Body of pancreas (tissue), 4 donors: ENCODE results near the gene ALDH3B2. TPM values are rescaled to one million over a fixed set of nuclear protein-coding genes. Genes with fewer than 3 reads are reported as not detected.
"Not testable (repeated sequence)": the region's sequence is repeated elsewhere in the genome, so short reads cannot be mapped to it uniquely, and the experiment has no call there.

Experiments used
- ATAC-seq: fragments of 150-250 bp; one replicate; pipeline ENCODE4 v1.9.1; 2016
- DNase-seq, 4 donors: peaks; one replicate each; pipeline ENCODE4 v3.0.0-alpha.2; 2019
- H3K27ac ChIP-seq, 4 donors: fragments of 200-600 bp; sonication (generic); 1 replicate in 3 of 4; 2 replicates in 1 of 4; pipeline versions ENCODE4 v1.5.1 to v1.6.1; 2016 to 2019; ENCODE audit warnings: mild to moderate bottlenecking in 1 of 4, mixed read lengths in 1 of 4, moderate library complexity in 1 of 4
- H3K27me3 ChIP-seq, 2 donors: fragments of 200-600 bp; sonication (generic); one replicate each; pipeline ENCODE4 v1.6.0; 2016; ENCODE audit warnings: mild to moderate bottlenecking in 1 of 2
- H3K36me3 ChIP-seq, 2 donors: fragments of 200-600 bp; sonication (generic); replicated peaks in 1 of 2; 2 replicates each; pipeline ENCODE4 v1.5.1; 2016; ENCODE audit warnings: low read depth in 2 of 2; ENCODE audit not compliant: insufficient read depth in 1 of 2
- H3K4me1 ChIP-seq: fragments of 200-600 bp; sonication (generic); one replicate; pipeline ENCODE4 v1.6.0; 2016
- H3K4me3 ChIP-seq, 2 donors: fragments of 200-600 bp; sonication (generic); 1 replicate in 1 of 2; 2 replicates in 1 of 2; pipeline ENCODE4 v1.5.1; 2016 to 2019
- H3K9me3 ChIP-seq, 3 donors: fragments of 200-600 bp; sonication (generic); 1 replicate in 2 of 3; 2 replicates in 1 of 3; pipeline ENCODE4 v1.5.1; 2016
- POLR2A ChIP-seq, 3 donors: fragments of 450-650 bp; IDR thresholded peaks; one replicate each; pipeline ENCODE4 v1.6.1; 2016; ENCODE audit warnings: antibody characterized with exemption in 3 of 3, mild to moderate bottlenecking in 2 of 3
- WGBS, 2 donors: methylation state at CpG; one replicate each; pipeline ENCODE4 v1.1.5; 2017; 5-methylcytosine and 5-hydroxymethylcytosine counted together
- intact Hi-C: fragments of 100-400 bp; cut with DNase I; formaldehyde crosslinking; loops from one replicate; pipeline ENCODE4 v1.15.1; 2023
- total RNA-seq, 2 donors: library from RNA; depleted of rRNA; stranded (reverse); fragments of >200 nt; gene quantifications; one replicate each; pipeline ENCODE4 v1.1.0, GENCODE V29; 2016
- TF ChIP-seq, protein P1 (sequence below), 7 experiments: fragments of 450-650 bp in 4 of 7; fragments of 200-600 bp in 3 of 7; sonication (generic) in 3 of 7; IDR thresholded peaks; one replicate each; pipeline ENCODE4 v1.5.1; 2016 to 2019; ENCODE audit warnings: antibody characterized with exemption in 7 of 7

Gene ALDH3B2, protein sequence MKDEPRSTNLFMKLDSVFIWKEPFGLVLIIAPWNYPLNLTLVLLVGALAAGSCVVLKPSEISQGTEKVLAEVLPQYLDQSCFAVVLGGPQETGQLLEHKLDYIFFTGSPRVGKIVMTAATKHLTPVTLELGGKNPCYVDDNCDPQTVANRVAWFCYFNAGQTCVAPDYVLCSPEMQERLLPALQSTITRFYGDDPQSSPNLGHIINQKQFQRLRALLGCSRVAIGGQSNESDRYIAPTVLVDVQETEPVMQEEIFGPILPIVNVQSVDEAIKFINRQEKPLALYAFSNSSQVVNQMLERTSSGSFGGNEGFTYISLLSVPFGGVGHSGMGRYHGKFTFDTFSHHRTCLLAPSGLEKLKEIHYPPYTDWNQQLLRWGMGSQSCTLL
- not detected for total RNA-seq

DNA sequence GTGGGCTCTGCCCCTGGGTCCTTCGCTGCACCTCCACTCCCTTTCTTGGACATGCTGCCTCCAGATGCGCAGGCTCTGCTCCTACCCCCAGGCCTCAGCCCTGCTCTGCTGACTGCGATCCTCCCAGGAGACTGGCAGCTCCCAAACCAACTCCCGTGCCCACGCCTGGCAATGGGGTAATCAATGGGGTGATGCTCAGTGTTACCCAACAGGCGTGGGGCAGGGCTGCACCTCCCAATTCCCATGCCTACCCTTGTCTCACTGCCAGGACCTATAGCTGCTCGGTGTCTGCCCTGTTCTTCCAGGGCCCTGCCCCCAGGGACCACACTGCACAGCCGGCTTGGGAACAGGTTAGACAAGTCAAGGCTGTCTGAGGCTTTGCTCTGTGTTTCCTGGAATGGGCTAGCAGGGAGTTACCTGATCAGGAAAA, at the start of gene ALDH3B2:
ALDH3B2 (minus strand) TSS at position 182 of the 430 bp plus-strand sequence. CDS start 7,688 bp downstream, outside the sequence.
- intact Hi-C loops = no loop called here
- no peaks in the 10 kb centered on the region for H3K9me3 ChIP-seq
- TF ChIP-seq POLR2A (IDR thresholded peaks at IDR 0.05) = no peak
- TF ChIP-seq, protein P1, sequence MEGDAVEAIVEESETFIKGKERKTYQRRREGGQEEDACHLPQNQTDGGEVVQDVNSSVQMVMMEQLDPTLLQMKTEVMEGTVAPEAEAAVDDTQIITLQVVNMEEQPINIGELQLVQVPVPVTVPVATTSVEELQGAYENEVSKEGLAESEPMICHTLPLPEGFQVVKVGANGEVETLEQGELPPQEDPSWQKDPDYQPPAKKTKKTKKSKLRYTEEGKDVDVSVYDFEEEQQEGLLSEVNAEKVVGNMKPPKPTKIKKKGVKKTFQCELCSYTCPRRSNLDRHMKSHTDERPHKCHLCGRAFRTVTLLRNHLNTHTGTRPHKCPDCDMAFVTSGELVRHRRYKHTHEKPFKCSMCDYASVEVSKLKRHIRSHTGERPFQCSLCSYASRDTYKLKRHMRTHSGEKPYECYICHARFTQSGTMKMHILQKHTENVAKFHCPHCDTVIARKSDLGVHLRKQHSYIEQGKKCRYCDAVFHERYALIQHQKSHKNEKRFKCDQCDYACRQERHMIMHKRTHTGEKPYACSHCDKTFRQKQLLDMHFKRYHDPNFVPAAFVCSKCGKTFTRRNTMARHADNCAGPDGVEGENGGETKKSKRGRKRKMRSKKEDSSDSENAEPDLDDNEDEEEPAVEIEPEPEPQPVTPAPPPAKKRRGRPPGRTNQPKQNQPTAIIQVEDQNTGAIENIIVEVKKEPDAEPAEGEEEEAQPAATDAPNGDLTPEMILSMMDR (IDR thresholded peaks at IDR 0.05) = no peak

DNA sequence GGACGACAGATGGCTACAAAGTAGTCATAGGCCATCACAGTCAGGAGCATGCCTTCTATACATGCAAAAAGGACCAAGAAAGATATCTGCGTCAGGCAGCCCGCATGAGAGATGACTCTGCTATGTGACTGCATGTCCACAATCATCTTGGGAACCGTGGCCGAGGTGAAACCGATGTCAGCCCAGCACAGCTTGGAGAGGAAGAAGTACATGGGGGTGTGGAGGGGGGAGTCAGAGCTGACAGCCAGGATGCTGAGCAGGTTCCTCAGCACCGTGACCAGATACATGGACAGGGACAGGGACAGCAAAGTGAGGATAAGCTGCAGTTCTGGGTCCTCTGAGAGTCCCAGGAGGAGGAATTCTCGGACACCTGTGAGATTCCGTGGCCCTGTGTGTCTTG, 48.6 kb upstream of the ALDH3B2 start:
- H3K36me3 ChIP-seq, H3K4me1 ChIP-seq, H3K27ac ChIP-seq, H3K9me3 ChIP-seq, intact Hi-C loops, H3K4me3 ChIP-seq, H3K27me3 ChIP-seq, ATAC-seq, DNase-seq: not testable (repeated sequence)
- 74 to 81% methylated on average over 6 to 8 of the region's 9 CpGs for WGBS, 2 donors

More for the DNA sequence above, at the start of gene ALDH3B2:
- H3K4me3 ChIP-seq = no peak within 1 kb of the TSS
- H3K27ac ChIP-seq = peak within 1 kb of the TSS in 3 of 4 donors; percentile 30 to 58 (median 36)
- no peaks in the 10 kb centered on the region for H3K36me3 ChIP-seq
- ATAC-seq (peak; percentile 86), DNase-seq (peak; percentile 36 to 70 (median 60))
- H3K27me3 ChIP-seq = no peaks in the 10 kb centered on the region
- peaks cover 14% of the 10 kb centered on the region for H3K4me1 ChIP-seq
- WGBS, 2 donors = 22 to 58% methylated on average over 3 to 8 of the region's 8 CpGs

- DNase-seq, H3K4me3 ChIP-seq, H3K27ac ChIP-seq, H3K36me3 ChIP-seq, H3K4me1 ChIP-seq, H3K9me3 ChIP-seq, ATAC-seq, H3K27me3 ChIP-seq: not testable (repeated sequence)
- intact Hi-C loops = loop anchor here (10.0 kb wide), 1 partner anchor 51 kb away; no protein-coding TSS in a partner anchor
- 69 to 79% methylated on average over 7 of the region's 7 CpGs for WGBS, 2 donors
Observed at GRCh38 chr11:67716226-67716625, 41.8 kb upstream of the ALDH3B2 start.

DNA sequence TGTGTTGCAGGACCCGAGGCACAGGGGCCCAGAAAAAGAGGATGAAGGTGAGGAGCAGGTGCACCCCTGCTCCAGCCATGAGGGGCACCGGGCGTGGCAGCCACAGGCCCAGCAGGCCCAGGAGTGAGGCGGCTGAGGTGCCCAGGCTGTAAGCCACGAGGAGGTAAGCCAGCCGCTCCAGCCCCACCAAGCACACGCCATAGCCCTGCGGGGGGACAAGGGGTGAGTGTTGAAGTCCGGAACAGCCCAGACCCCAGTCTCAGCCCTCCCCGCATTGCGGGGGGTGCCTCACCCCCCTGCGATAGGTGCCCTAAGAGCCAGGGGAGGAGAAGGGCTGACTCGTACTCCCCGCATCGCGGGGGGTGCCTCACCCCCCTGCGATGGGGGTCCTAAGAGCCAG, 41.4 kb upstream of the ALDH3B2 start:
- WGBS, 2 donors = 68% methylated on average over 7 of the region's 17 CpGs; no CpG with 5 or more reads in 1 of the 2 donors
- H3K9me3 ChIP-seq, ATAC-seq, DNase-seq, H3K27ac ChIP-seq, H3K4me1 ChIP-seq, H3K27me3 ChIP-seq, H3K4me3 ChIP-seq, H3K36me3 ChIP-seq: not testable (repeated sequence)
- intact Hi-C loops = loop anchor here (10.0 kb wide), 1 partner anchor 51 kb away; no protein-coding TSS in a partner anchor

DNA sequence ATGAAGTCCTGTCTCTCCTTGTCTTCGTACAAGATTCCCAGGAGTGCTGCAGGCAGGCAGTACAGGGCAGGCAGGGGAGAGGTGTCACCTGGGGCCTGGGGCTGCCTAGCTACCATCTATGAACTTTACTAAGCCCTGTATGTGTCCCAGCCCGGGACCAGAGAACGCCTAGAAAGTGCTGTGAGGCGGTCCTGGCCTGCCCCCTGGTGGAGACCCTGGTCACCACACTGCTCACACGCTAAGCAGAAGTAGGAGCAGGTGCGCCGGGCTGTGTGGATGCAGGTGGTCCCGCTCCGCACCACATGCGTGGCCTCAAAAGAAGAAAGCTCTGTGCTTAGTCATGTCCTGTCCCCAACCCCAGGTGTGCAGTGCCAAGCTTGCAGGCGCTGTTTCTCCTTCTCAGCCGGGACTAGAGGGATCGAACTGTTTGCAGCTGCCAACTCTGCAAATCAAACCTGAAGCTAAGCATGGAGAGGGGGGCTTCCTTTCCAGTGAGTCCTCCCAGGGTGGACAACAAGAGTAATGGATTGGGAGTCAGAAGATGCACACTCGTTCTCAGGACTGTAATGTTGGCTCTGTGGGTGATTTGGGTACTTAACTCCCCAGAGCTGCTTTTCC, 39.6 kb upstream of the ALDH3B2 start:
- not testable (repeated sequence) for H3K4me1 ChIP-seq, ATAC-seq, H3K27me3 ChIP-seq, H3K36me3 ChIP-seq, H3K9me3 ChIP-seq, H3K27ac ChIP-seq, H3K4me3 ChIP-seq
- intact Hi-C loops = loop anchor here (10.0 kb wide), 1 partner anchor 49 kb away; no protein-coding TSS in a partner anchor
- DNase-seq = peak; percentile 68 to 78 (median 75)
- WGBS, 2 donors = 11% methylated on average over 6 of the region's 14 CpGs; no CpG with 5 or more reads in 1 of the 2 donors
- TF ChIP-seq, protein P1 (IDR thresholded peaks at IDR 0.05) = peak in 6 of 7 experiments; percentile 26 to 62 (median 44)

DNA sequence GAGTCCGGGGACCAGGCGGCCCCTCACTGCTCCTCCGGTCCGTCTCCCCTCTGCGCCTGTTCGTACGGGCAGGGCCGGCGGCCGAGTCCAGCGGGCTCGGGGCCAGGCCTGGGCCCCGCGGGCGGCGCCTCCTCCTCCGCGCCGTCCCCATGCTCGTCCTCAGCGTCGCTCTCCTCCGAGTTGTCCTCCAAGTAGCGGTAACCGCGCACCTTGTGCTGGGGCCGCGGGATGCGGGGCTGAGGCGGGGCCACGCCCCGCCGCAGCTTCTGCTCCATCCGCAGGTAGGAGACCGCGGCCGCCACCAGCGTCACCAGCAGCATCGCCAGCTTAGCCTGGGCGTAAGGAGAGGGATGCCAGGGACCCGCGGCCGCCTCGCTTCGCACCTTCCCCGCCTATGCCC, 37.3 kb upstream of the ALDH3B2 start:
- not testable (repeated sequence) for H3K27ac ChIP-seq, H3K36me3 ChIP-seq, ATAC-seq, H3K27me3 ChIP-seq, H3K4me3 ChIP-seq, DNase-seq, H3K4me1 ChIP-seq, H3K9me3 ChIP-seq
- 20% methylated on average over 30 of the region's 46 CpGs; no CpG with 5 or more reads in 1 of the 2 donors for WGBS, 2 donors
- intact Hi-C loops = loop anchor here (10.0 kb wide), 1 partner anchor 47 kb away; no protein-coding TSS in a partner anchor

DNA sequence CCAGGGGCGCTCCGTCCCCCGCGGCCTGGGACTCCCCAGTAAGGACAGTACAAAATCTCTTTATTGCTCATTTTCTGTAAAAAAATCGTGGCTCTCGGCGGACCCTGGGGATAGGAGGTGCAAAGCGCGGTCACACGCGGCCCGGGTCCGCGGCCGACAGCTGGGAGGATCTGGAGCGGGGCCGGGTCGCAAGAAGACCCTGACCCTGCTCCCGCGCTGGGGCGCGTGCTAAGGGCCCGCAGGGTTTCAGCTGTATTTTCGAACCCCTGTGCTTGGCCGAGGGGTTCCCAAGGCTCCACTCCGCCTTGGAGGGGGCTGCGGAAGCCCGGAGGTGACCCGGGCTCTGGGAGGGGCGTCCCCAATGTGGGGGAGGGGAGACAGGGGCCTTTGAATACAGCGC, 36.8 kb upstream of the ALDH3B2 start:
- H3K4me3 ChIP-seq, H3K4me1 ChIP-seq, ATAC-seq, H3K27ac ChIP-seq, DNase-seq, H3K27me3 ChIP-seq, H3K36me3 ChIP-seq, H3K9me3 ChIP-seq: not testable (repeated sequence)
- intact Hi-C loops = loop anchor here (10.0 kb wide), 1 partner anchor 46 kb away; no protein-coding TSS in a partner anchor
- WGBS, 2 donors = 9% methylated on average over 23 of the region's 31 CpGs; no CpG with 5 or more reads in 1 of the 2 donors

GRCh38 chr11:67709806-67710205, 35.4 kb upstream of the ALDH3B2 start:
- WGBS, 2 donors = 80 to 89% methylated on average over 1 to 11 of the region's 11 CpGs
- H3K9me3 ChIP-seq, ATAC-seq, H3K4me1 ChIP-seq, H3K36me3 ChIP-seq, DNase-seq, H3K27me3 ChIP-seq, H3K27ac ChIP-seq, H3K4me3 ChIP-seq: not testable (repeated sequence)
- intact Hi-C loops = loop anchor here (10.0 kb wide), 1 partner anchor 45 kb away; no protein-coding TSS in a partner anchor
